Measurements from ENCODE around the gene SKA3.

DNA sequence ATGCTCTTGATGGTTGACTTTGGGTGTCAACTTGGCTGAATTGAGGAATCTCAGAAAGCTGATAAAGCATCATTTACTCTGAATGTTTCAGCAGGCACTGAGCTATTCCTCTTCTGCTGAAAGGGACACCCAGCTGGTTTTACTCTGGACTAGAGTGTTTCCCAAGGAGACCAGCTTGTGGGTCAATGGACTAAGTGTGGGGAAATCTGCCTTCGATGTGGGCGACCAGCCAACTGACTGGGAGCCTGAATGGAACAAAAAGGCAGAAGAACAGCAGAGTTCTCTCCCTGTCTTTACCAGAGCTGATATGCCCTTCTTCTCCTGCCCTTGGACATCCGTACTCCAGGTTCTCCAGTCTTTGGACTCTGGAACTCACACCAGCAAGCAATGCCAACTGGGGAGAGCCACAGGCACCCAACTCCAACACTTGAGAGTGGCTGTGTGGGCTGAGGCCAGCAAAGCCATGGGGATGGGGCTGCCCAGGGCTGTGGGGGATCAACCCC lies 32.4 kb upstream of the SKA3 start:
- no peak for TF ChIP-seq CTCF (IDR thresholded peaks at IDR 0.05)
- no peak for TF ChIP-seq POLR2A (IDR thresholded peaks at IDR 0.05)

Data from uterus (tissue), 2 donors.